Measurements from ENCODE around the gene MVK.

DNA sequence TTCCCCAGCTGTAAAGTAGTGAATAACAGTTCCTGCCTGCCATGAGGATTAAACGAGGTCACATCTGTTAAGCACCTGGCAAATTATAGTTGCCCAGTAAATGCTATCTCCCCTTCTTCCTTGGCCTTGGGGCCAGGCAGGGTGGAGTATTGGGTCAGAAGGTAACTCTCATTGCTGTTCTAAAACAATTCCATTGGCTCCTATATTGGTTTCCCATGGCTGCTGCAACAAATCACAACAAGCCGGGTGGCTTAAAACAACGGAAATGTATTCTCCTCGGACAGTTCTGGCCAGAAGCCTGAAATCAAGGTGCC lies 32.2 kb upstream of the MVK start:
- TF ChIP-seq, protein P1, sequence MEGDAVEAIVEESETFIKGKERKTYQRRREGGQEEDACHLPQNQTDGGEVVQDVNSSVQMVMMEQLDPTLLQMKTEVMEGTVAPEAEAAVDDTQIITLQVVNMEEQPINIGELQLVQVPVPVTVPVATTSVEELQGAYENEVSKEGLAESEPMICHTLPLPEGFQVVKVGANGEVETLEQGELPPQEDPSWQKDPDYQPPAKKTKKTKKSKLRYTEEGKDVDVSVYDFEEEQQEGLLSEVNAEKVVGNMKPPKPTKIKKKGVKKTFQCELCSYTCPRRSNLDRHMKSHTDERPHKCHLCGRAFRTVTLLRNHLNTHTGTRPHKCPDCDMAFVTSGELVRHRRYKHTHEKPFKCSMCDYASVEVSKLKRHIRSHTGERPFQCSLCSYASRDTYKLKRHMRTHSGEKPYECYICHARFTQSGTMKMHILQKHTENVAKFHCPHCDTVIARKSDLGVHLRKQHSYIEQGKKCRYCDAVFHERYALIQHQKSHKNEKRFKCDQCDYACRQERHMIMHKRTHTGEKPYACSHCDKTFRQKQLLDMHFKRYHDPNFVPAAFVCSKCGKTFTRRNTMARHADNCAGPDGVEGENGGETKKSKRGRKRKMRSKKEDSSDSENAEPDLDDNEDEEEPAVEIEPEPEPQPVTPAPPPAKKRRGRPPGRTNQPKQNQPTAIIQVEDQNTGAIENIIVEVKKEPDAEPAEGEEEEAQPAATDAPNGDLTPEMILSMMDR (optimal IDR thresholded peaks at IDR 0.05 in 1 of 3, IDR thresholded peaks at IDR 0.05 in 1 of 3, conservative IDR thresholded peaks at IDR 0.05 in 1 of 3; ENCODE audit: extremely low read depth in 1 of 3, insufficient read depth in 2 of 3, low read length in 3 of 3): no peak
- no peak for TF ChIP-seq EZH2 (IDR thresholded peaks at IDR 0.05; ENCODE audit: low read length)
